MCF 10A (cell line): ENCODE measurements around the gene LIN37. TPM values are rescaled to one million over a fixed set of nuclear protein-coding genes. Genes with fewer than 3 reads are reported as not detected.

Source experiments
- BruUV-seq: library from RNA; stranded (reverse); fragments of 400-500 nt; replicated peaks from 2 replicates; lab custom pipeline; 2021; lab: Mats Ljungman, UMichigan
- CTCF ChIA-PET: fragments of 300-600 bp; sonication (Branson Sonifier 250); formaldehyde crosslinking; extraction: SDS; loops from one replicate; lab custom pipeline; 2021; ENCODE audit warnings: antibody characterized with exemption, inconsistent platforms; lab: Yijun Ruan, JAX
- POLR2A ChIA-PET: fragments of 300-600, 350-650 bp; sonication (Branson Sonifier 250); formaldehyde crosslinking; extraction: SDS; loops from one replicate; lab custom pipeline; 2020; ENCODE audit warnings: antibody characterized with exemption, inconsistent platforms; lab: Yijun Ruan, JAX
- DNase-seq: peaks from one replicate; pipeline ENCODE4 v3.0.0-alpha.2; 2018; ENCODE audit not compliant: unreplicated experiment
- H3K27ac Mint-ChIP-seq: one replicate; pipeline ENCODE4 v1.8.0; 2022; ENCODE audit warnings: mild to moderate bottlenecking, low read depth, mixed read lengths; ENCODE audit not compliant: unreplicated experiment
- H3K27me3 Mint-ChIP-seq: one replicate; pipeline ENCODE4 v1.8.0; 2022; ENCODE audit warnings: mixed read lengths; ENCODE audit not compliant: insufficient read depth, unreplicated experiment
- H3K36me3 Mint-ChIP-seq: one replicate; pipeline ENCODE4 v1.8.0; 2022; ENCODE audit warnings: mild to moderate bottlenecking, moderate library complexity, mixed read lengths; ENCODE audit not compliant: insufficient read depth, unreplicated experiment
- H3K4me1 Mint-ChIP-seq: one replicate; pipeline ENCODE4 v1.8.0; 2022; ENCODE audit warnings: mixed read lengths; ENCODE audit not compliant: insufficient read depth, unreplicated experiment
- H3K4me3 Mint-ChIP-seq: one replicate; pipeline ENCODE4 v1.8.0; 2022; ENCODE audit warnings: mild to moderate bottlenecking, moderate library complexity, mixed read lengths; ENCODE audit not compliant: unreplicated experiment
- H3K9me3 Mint-ChIP-seq: one replicate; pipeline ENCODE4 v1.8.0; 2022; ENCODE audit warnings: mixed read lengths; ENCODE audit not compliant: unreplicated experiment
- CTCF ChIP-seq: fragments of 200-600 bp; IDR thresholded peaks from one replicate; pipeline ENCODE4 v1.8.0; 2022; ENCODE audit warnings: antibody characterized with exemption, mild to moderate bottlenecking; ENCODE audit not compliant: unreplicated experiment
- intact Hi-C: fragments of 100-400 bp; cut with micrococcal nuclease; formaldehyde crosslinking; loops from 2 replicates; pipeline ENCODE4 v1.14.1; 2022
- total RNA-seq: library from RNA; stranded (reverse); gene quantifications from 2 replicates; pipeline ENCODE4 v1.2.3, GENCODE V29; 2022

Gene LIN37
- total RNA-seq, 1 experiment from 2014 or later = 19.6 TPM

GRCh38 chr19:35781650-35782049 is 33.3 kb downstream of the LIN37 start:
- CTCF ChIA-PET = no interaction called here
- H3K4me3 Mint-ChIP-seq = no peak overlapping the region

GRCh38 chr19:35782589-35782988 is 34.2 kb downstream of the LIN37 start:
- Mint-ChIP-seq H3K4me1 (no peaks in the 10 kb centered on the region), H3K36me3 (no peaks in the 10 kb centered on the region), H3K4me3 (no peak overlapping the region), H3K27me3 (no peaks in the 10 kb centered on the region), H3K9me3 (no peaks in the 10 kb centered on the region), H3K27ac (no peak overlapping the region)
- ChIA-PET CTCF (interaction anchor here (0.6 kb wide), 1 partner anchor 31 kb away, joined by 3 read pairs; no protein-coding TSS in a partner anchor), POLR2A (interaction anchor here (0.6 kb wide), 1 partner anchor 89 kb away, joined by 3 read pairs; no protein-coding TSS in a partner anchor)
- DNase-seq = no peak
- no peak for TF ChIP-seq CTCF
- no TSS peak for BruUV-seq
- intact Hi-C loops = no loop called here

More at GRCh38 chr19:35781650-35782049, 33.3 kb downstream of the LIN37 start:
- H3K27ac Mint-ChIP-seq = no peak overlapping the region
- no peaks in the 10 kb centered on the region for H3K9me3 Mint-ChIP-seq
- no peak for TF ChIP-seq CTCF
- DNase-seq = no peak
- BruUV-seq = no TSS peak
- POLR2A ChIA-PET = no interaction called here
- H3K27me3 Mint-ChIP-seq = no peaks in the 10 kb centered on the region
- H3K36me3 Mint-ChIP-seq = no peaks in the 10 kb centered on the region
- peaks cover 2% of the 10 kb centered on the region for H3K4me1 Mint-ChIP-seq
- intact Hi-C loops = no loop called here

GRCh38 chr19:35783469-35784434 is 35.4 kb downstream of the LIN37 start:
- Mint-ChIP-seq H3K27me3 (no peaks in the 10 kb centered on the region), H3K36me3 (no peaks in the 10 kb centered on the region), H3K27ac (no peak overlapping the region), H3K9me3 (no peaks in the 10 kb centered on the region), H3K4me1 (no peaks in the 10 kb centered on the region), H3K4me3 (no peak overlapping the region)
- CTCF ChIA-PET = no interaction called here
- no peak for TF ChIP-seq CTCF
- BruUV-seq = no TSS peak
- no peak for DNase-seq
- POLR2A ChIA-PET = no interaction called here
- intact Hi-C loops = no loop called here

GRCh38 chr19:35784503-35785338 is 36.3 kb downstream of the LIN37 start:
- no TSS peak for BruUV-seq
- no peaks in the 10 kb centered on the region for H3K36me3 Mint-ChIP-seq
- CTCF ChIA-PET = no interaction called here
- POLR2A ChIA-PET = no interaction called here
- intact Hi-C loops = no loop called here
- DNase-seq = no peak
- H3K4me3 Mint-ChIP-seq = no peak overlapping the region
- no peak overlapping the region for H3K27ac Mint-ChIP-seq
- TF ChIP-seq CTCF = no peak
- H3K4me1 Mint-ChIP-seq = no peaks in the 10 kb centered on the region
- H3K27me3 Mint-ChIP-seq = no peaks in the 10 kb centered on the region
- H3K9me3 Mint-ChIP-seq = no peaks in the 10 kb centered on the region
